ENCODE results near the gene VIPR2.

VIPR2 gene

DNA sequence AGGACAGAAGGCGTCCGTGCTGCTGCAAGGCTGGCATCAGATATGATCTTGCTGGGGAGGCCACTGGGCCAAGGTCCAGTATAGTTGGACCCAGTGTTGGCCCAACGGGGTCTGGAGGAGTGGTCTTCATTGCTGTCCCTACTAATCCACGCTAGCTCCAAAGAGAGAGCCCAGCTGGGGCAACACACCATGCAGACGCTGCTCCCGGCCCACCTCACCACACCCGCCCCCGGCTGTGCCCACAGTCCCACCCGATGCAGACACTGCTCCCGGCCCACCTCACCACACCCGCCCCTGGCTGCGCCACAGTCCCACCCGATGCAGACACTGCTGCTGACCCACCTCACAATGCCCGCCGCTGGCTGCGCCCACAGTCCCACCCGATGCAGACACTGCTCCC is 121.5 kb downstream of the VIPR2 start:
- TF ChIP-seq TOX (CRISPR knock-in tag; IDR thresholded peaks at IDR 0.05; ENCODE audit: borderline replicate concordance): no peak
- no peak for TF ChIP-seq PATZ1 (CRISPR knock-in tag; IDR thresholded peaks at IDR 0.05; ENCODE audit: borderline replicate concordance)
- TF ChIP-seq ZNF70 (CRISPR knock-in tag; IDR thresholded peaks at IDR 0.05): no peak
- TF ChIP-seq TCF4 (CRISPR knock-in tag; IDR thresholded peaks at IDR 0.05; ENCODE audit: borderline replicate concordance): no peak
- no peak for TF ChIP-seq ZC3H10 (CRISPR knock-in tag; IDR thresholded peaks at IDR 0.05)
- TF ChIP-seq ZNF8 (CRISPR knock-in tag; IDR thresholded peaks at IDR 0.05): no peak
- TF ChIP-seq, protein P1, sequence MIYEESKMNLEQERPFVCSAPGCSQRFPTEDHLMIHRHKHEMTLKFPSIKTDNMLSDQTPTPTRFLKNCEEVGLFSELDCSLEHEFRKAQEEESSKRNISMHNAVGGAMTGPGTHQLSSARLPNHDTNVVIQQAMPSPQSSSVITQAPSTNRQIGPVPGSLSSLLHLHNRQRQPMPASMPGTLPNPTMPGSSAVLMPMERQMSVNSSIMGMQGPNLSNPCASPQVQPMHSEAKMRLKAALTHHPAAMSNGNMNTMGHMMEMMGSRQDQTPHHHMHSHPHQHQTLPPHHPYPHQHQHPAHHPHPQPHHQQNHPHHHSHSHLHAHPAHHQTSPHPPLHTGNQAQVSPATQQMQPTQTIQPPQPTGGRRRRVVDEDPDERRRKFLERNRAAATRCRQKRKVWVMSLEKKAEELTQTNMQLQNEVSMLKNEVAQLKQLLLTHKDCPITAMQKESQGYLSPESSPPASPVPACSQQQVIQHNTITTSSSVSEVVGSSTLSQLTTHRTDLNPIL (CRISPR knock-in tag; IDR thresholded peaks at IDR 0.05; ENCODE audit: low read depth): no peak
- no peak for TF ChIP-seq ESRRG (CRISPR knock-in tag; IDR thresholded peaks at IDR 0.05)
- TF ChIP-seq TSHZ2 (CRISPR knock-in tag; IDR thresholded peaks at IDR 0.05): no peak
- TF ChIP-seq ZFP30 (CRISPR knock-in tag; IDR thresholded peaks at IDR 0.05): no peak
- no peak for TF ChIP-seq POU6F1 (CRISPR knock-in tag; IDR thresholded peaks at IDR 0.05; ENCODE audit: borderline replicate concordance, low read depth)
- TF ChIP-seq ISL1 (CRISPR knock-in tag; IDR thresholded peaks at IDR 0.05): no peak
- no peak for ATAC-seq

DNA sequence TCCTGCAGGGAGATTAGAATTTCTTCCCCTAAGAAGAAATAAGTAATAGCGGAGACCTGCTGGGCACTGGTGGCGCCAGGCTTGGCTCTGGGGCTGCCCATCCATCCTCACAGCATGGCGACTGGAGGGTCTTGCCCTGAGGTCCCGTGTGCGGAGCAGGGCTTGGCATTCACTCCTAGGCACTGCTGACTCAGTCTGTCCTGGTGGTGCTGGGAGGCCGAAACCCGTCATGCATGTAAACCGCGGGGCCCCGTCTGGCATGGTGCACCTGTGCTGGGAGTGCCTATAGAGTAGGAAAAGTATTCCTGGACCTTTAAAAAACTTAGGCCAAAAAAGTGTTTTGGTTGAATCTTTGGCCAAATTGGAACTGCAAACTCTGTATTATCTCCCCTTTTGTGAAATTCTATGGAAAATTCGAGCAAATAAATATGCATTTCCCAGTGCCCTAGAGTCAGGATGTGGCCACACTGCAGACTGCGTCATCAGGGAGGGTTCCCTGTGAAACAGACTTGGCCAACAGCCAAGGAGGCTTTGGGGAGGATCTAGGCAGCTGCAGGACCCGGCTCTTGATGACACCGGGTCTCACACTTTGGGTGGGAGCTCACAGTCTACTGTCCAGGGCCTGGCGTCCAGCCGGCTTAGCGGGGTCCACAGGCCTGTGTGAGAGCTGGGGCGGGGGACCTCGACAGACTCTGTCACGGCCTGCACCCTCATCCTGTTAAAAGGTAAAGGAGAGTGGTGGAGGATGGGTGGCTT is 122.3 kb downstream of the VIPR2 start:
- no peak for ATAC-seq
- no peak for TF ChIP-seq SNAI2 (CRISPR knock-in tag; IDR thresholded peaks at IDR 0.05)
- no peak for TF ChIP-seq TSHZ2 (CRISPR knock-in tag; IDR thresholded peaks at IDR 0.05)
- TF ChIP-seq, protein P1 (CRISPR knock-in tag; IDR thresholded peaks at IDR 0.05; ENCODE audit: low read depth): no peak

DNA sequence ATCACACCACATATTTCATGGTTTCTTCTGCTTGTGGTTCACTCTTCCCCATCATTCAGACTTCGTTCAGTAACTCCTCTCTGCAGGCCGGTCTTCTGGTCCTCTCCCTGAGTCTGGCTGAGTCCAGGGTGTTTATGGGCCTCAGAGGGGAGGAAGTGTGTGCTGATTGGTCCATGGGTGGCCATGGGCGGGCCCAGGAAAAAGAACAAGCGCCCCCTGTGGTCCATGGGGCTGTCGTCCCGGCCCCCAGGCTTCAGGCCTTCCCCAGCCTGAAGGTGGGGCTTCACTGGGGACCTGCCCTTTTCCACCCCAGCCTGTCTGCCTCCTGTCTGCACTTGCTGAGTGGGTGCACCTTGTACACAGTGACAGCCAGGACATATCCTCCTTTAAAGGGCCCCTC is 123.7 kb downstream of the VIPR2 start:
- no peak for ATAC-seq
- no peak for TF ChIP-seq BACH2 (CRISPR knock-in tag; IDR thresholded peaks at IDR 0.05; ENCODE audit: borderline replicate concordance)
- TF ChIP-seq CSDC2 (CRISPR knock-in tag; IDR thresholded peaks at IDR 0.05): no peak
- TF ChIP-seq, protein P1 (CRISPR knock-in tag; IDR thresholded peaks at IDR 0.05; ENCODE audit: low read depth): no peak
- no peak for TF ChIP-seq ZFP3 (CRISPR knock-in tag; IDR thresholded peaks at IDR 0.05)
- no peak for TF ChIP-seq ZC3H10 (CRISPR knock-in tag; IDR thresholded peaks at IDR 0.05)
- no peak for TF ChIP-seq POU6F1 (CRISPR knock-in tag; IDR thresholded peaks at IDR 0.05; ENCODE audit: borderline replicate concordance, low read depth)
- TF ChIP-seq PATZ1 (CRISPR knock-in tag; IDR thresholded peaks at IDR 0.05; ENCODE audit: borderline replicate concordance): no peak
- TF ChIP-seq OSR1 (CRISPR knock-in tag; IDR thresholded peaks at IDR 0.05): no peak
- TF ChIP-seq ZNF8 (CRISPR knock-in tag; IDR thresholded peaks at IDR 0.05): no peak
- no peak for TF ChIP-seq TOX (CRISPR knock-in tag; IDR thresholded peaks at IDR 0.05; ENCODE audit: borderline replicate concordance)
